ENCODE measurements around the gene XRN1. TPM values are rescaled to one million over a fixed set of nuclear protein-coding genes. Genes with fewer than 3 reads are reported as not detected.

Gene XRN1
- total RNA-seq (10 to 100 TPM; 71.3 to 87.5 (median 82.2) TPM), polyA plus RNA-seq (1 to 10 TPM; 5.3 to 6.3 (median 5.3) TPM)
- long read RNA-seq, donor 1, partial matches to known transcripts, result 0 of 1 reads
- long read RNA-seq, donor 1, other reads (novel, unspliced or antisense), result 0 of 1 reads
- long read RNA-seq, donor 2, result 0 reads

GRCh38 chr3:142447852-142448823 lies at the start of gene XRN1:
XRN1 (minus strand) TSS chr3:142448037; CDS start chr3:142447944, 93 bp downstream.
- Histone ChIP-seq H3K4me3 (peak within 1 kb of the TSS; percentile 62 to 89 (median 80)), H3K9me3 (no peaks in the 10 kb centered on the region), H3K27ac (peak within 1 kb of the TSS; percentile 96 to 99 (median 98)), H3K27me3 (replicated peaks in 1 of 7) (no peaks in the 10 kb centered on the region), H3K36me3 (peaks cover 0 to 39% (median 11%) of the 10 kb centered on the region in 6 donors), H3K4me1 (peaks cover 22 to 51% (median 45%) of the 10 kb centered on the region in 6 donors)
- WGBS, 5 donors, result 6 to 7% (median 6%) methylated on average over 49 to 52 of the region's 52 CpGs
- peak; percentile 99 for DNase-seq
- TF ChIP-seq CTCF (IDR thresholded peaks at IDR 0.05 in 8 of 11, conservative IDR thresholded peaks at IDR 0.05 in 3 of 11) (peak in 2 of 11 experiments; percentile 20 to 36), POLR2AphosphoS5 (IDR thresholded peaks at IDR 0.05) (peak; percentile 90 to 98 (median 93)), POLR2A (IDR thresholded peaks at IDR 0.05) (peak in 2 of 3 donors; percentile 50 to 57)
- intact Hi-C loops (cut with DNase I; ENCODE audit: low total_unique reads), result no loop called here

GRCh38 chr3:142495103-142495502 lies 47.3 kb upstream of the XRN1 start:
- intact Hi-C loops (cut with DNase I; ENCODE audit: low total_unique reads), result no loop called here
- no peaks in the 10 kb centered on the region for H3K27me3 ChIP-seq (replicated peaks in 1 of 7)
- 82 to 100% (median 96%) methylated on average over 3 of the region's 3 CpGs for WGBS, 5 donors
- no peaks in the 10 kb centered on the region for H3K4me1 ChIP-seq
- no peak for DNase-seq
- no peaks in the 10 kb centered on the region for H3K9me3 ChIP-seq
- peaks cover 0 to 100% (median 84%) of the 10 kb centered on the region in 6 donors for H3K36me3 ChIP-seq
- no peak overlapping the region for H3K4me3 ChIP-seq
- no peak for TF ChIP-seq POLR2AphosphoS5 (IDR thresholded peaks at IDR 0.05)
- no peak for TF ChIP-seq POLR2A (IDR thresholded peaks at IDR 0.05)
- no peak overlapping the region for H3K27ac ChIP-seq

GRCh38 chr3:142492184-142492583 lies 44.3 kb upstream of the XRN1 start:
- 92 to 100% (median 98%) methylated on average over 2 of the region's 2 CpGs for WGBS, 5 donors
- Histone ChIP-seq H3K27ac (no peak overlapping the region), H3K4me1 (no peaks in the 10 kb centered on the region), H3K27me3 (replicated peaks in 1 of 7) (no peaks in the 10 kb centered on the region), H3K36me3 (peaks cover 2 to 100% (median 83%) of the 10 kb centered on the region in 6 donors), H3K4me3 (no peak overlapping the region), H3K9me3 (no peaks in the 10 kb centered on the region)
- intact Hi-C loops (cut with DNase I; ENCODE audit: low total_unique reads), result no loop called here
- DNase-seq, result no peak
- TF ChIP-seq POLR2A (IDR thresholded peaks at IDR 0.05) (no peak), CTCF (IDR thresholded peaks at IDR 0.05 in 8 of 11, conservative IDR thresholded peaks at IDR 0.05 in 3 of 11) (no peak), POLR2AphosphoS5 (IDR thresholded peaks at IDR 0.05) (no peak)

GRCh38 chr3:142489572-142490323 lies 41.9 kb upstream of the XRN1 start:
- intact Hi-C loops (cut with DNase I; ENCODE audit: low total_unique reads), result no loop called here
- H3K9me3 ChIP-seq, result no peaks in the 10 kb centered on the region
- no peaks in the 10 kb centered on the region for H3K27me3 ChIP-seq (replicated peaks in 1 of 7)
- H3K4me1 ChIP-seq, result no peaks in the 10 kb centered on the region
- peaks cover 2 to 100% (median 77%) of the 10 kb centered on the region in 6 donors for H3K36me3 ChIP-seq
- no peak for TF ChIP-seq POLR2AphosphoS5 (IDR thresholded peaks at IDR 0.05)
- TF ChIP-seq CTCF (IDR thresholded peaks at IDR 0.05 in 8 of 11, conservative IDR thresholded peaks at IDR 0.05 in 3 of 11), result no peak
- TF ChIP-seq POLR2A (IDR thresholded peaks at IDR 0.05), result no peak
- DNase-seq, result no peak
- 96 to 100% (median 98%) methylated on average over 5 of the region's 5 CpGs for WGBS, 5 donors
- no peak overlapping the region for H3K27ac ChIP-seq
- H3K4me3 ChIP-seq, result no peak overlapping the region

All from spleen (tissue), 13 donors.